GM12891 (cell line): ENCODE data around the gene SWI5.

Experiments used
- PAX5 ChIP-seq: IDR thresholded peaks from 2 replicates; pipeline ENCODE4 v1.6.1; 2011; ENCODE audit warnings: low read length, moderate library complexity, mild to moderate bottlenecking; ENCODE audit not compliant: insufficient read depth, severe bottlenecking
- POLR2A ChIP-seq: IDR thresholded peaks from 2 replicates; pipeline ENCODE4 v1.6.1; 2011; ENCODE audit warnings: low read depth, low read length, control low read depth
- POLR2AphosphoS5 ChIP-seq: IDR thresholded peaks from 2 replicates; pipeline ENCODE4 v1.6.1; 2011; ENCODE audit warnings: low read depth, low read length, control low read depth

DNA sequence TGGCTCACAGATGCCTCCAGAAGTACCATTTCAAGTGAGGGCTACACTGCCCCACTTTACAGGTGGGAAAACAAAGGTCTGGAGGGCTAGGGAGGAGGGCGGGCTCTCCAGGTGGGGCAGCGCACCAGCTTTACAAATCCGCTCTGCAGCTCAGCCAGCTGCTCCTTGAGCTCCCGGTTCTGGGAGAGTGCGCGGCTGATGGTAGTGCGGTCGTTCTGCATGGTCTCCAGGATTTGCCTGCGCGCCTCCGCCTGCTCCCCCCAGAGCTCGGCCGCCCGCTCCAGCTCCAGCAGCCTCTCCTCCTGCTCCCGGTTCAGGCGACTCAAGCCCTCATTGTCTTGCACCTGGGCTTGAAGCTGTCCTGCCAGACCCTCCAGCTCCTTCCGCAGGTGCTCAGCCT is 15.7 kb upstream of the SWI5 start:
- no peak for TF ChIP-seq POLR2A
- no peak for TF ChIP-seq PAX5
- TF ChIP-seq POLR2AphosphoS5: no peak
